H1 (cell line): Measurements from ENCODE around the gene KLHDC7B. TPM values are rescaled to one million over a fixed set of nuclear protein-coding genes. Genes with fewer than 3 reads are reported as not detected.

Experiments used
- CTCF ChIA-PET: fragments of 300-600 bp; sonication (Branson Sonifier 250); formaldehyde crosslinking; loops from one replicate; lab custom pipeline; 2021; ENCODE audit not compliant: partially characterized antibody; lab: Charles Lee
- POLR2A ChIA-PET: fragments of 300-600 bp; sonication (Branson Sonifier 250); formaldehyde crosslinking; loops from one replicate; lab custom pipeline; 2021; ENCODE audit warnings: inconsistent platforms; ENCODE audit not compliant: partially characterized antibody; lab: Charles Lee
- DNase-seq, 2 experiments: peaks; one replicate each; pipeline versions ENCODE4 v3.0.0 to v3.0.0-alpha.2; 2010 to 2022; ENCODE audit warnings: low spot score in 2 of 2, low read depth in 1 of 2, mixed read lengths in 1 of 2
- FAIRE-seq: peaks from 2 replicates; lab custom pipeline; 2011; peaks lifted over from hg19 to GRCh38; lab: Jason Lieb, UNC
- H2AFZ ChIP-seq: 2 replicates; pipeline ENCODE4 v1.8.1; 2012; ENCODE audit warnings: low read length, inconsistent platforms
- H2AK5ac ChIP-seq: 2 replicates; pipeline ENCODE4 v1.6.1; 2013; ENCODE audit warnings: low read depth, low read length
- H2BK120ac ChIP-seq: replicated peaks from 2 replicates; pipeline ENCODE3; 2013; ENCODE audit warnings: low read depth, low read length, inconsistent platforms
- H2BK12ac ChIP-seq: 2 replicates; pipeline ENCODE4 v1.6.1; 2013; ENCODE audit warnings: low read depth, low read length
- H2BK15ac ChIP-seq: 2 replicates; pipeline ENCODE4 v1.6.1; 2013; ENCODE audit warnings: low read length
- H2BK20ac ChIP-seq: 2 replicates; pipeline ENCODE4 v1.6.1; 2013; ENCODE audit warnings: low read length
- H2BK5ac ChIP-seq: 2 replicates; pipeline ENCODE4 v1.6.1; 2013; ENCODE audit warnings: low read depth, low read length
- H3K14ac ChIP-seq: 2 replicates; pipeline ENCODE4 v1.6.1; 2013; ENCODE audit warnings: inconsistent platforms; ENCODE audit not compliant: insufficient read length
- H3K18ac ChIP-seq: 2 replicates; pipeline ENCODE4 v1.6.1; 2013; ENCODE audit warnings: low read length; ENCODE audit errors: extremely low read depth
- H3K23ac ChIP-seq: 2 replicates; pipeline ENCODE4 v1.6.1; 2013; ENCODE audit warnings: inconsistent platforms; ENCODE audit not compliant: insufficient read length
- H3K23me2 ChIP-seq: 2 replicates; pipeline ENCODE4 v1.6.1; 2013; ENCODE audit warnings: low read depth, low read length
- H3K27ac ChIP-seq: 2 replicates; pipeline ENCODE4 v1.6.1; 2011; ENCODE audit warnings: low read depth, low read length, inconsistent platforms
- H3K27me3 ChIP-seq, 4 experiments: replicated peaks in 1 of 4; 1 replicate in 1 of 4; 2 replicates in 3 of 4; pipeline versions ENCODE4 v1.6.1 to v1.8.1; 2011 to 2013; ENCODE audit warnings: low read length in 3 of 4, mild to moderate bottlenecking in 3 of 4, inconsistent platforms in 2 of 4, mixed read lengths in 2 of 4, moderate library complexity in 1 of 4; ENCODE audit not compliant: control insufficient read depth in 3 of 4, insufficient read depth in 3 of 4; ENCODE audit errors: extremely low read depth in 1 of 4
- H3K36me3 ChIP-seq, 4 experiments: 2 replicates each; pipeline versions ENCODE4 v1.6.1 to v1.8.1; 2011 to 2013; ENCODE audit warnings: mild to moderate bottlenecking in 4 of 4, low read length in 3 of 4, moderate library complexity in 2 of 4, control low read depth in 1 of 4, inconsistent platforms in 1 of 4; ENCODE audit not compliant: insufficient read depth in 4 of 4, control insufficient read depth in 2 of 4
- H3K4ac ChIP-seq: replicated peaks from 2 replicates; pipeline ENCODE3; 2013; ENCODE audit warnings: low read length, low read depth, mixed read lengths, inconsistent platforms; ENCODE audit not compliant: insufficient read length
- H3K4me1 ChIP-seq, 4 experiments: replicated peaks in 1 of 4; 1 replicate in 1 of 4; 2 replicates in 3 of 4; pipeline versions ENCODE4 v1.6.1 to v1.8.1; 2011 to 2013; ENCODE audit warnings: low read length in 3 of 4, inconsistent platforms in 2 of 4, mixed read lengths in 1 of 4; ENCODE audit not compliant: insufficient read depth in 4 of 4, control insufficient read depth in 3 of 4
- H3K4me2 ChIP-seq, 2 experiments: 2 replicates each; pipeline versions ENCODE4 v1.6.1 to v1.8.1; 2011 to 2013; ENCODE audit warnings: low read depth in 2 of 2, low read length in 2 of 2, control low read depth in 1 of 2, inconsistent platforms in 1 of 2, mild to moderate bottlenecking in 1 of 2; ENCODE audit not compliant: insufficient read depth in 1 of 2
- H3K4me3 ChIP-seq, 4 experiments: fragments of 200-600, 300-600 bp in 1 of 4; sonication (generic), shearing (Covaris generic), sonication (Bioruptor Twin) in 1 of 4; 2 replicates each; pipeline versions ENCODE4 v1.5.1 to v1.8.1; 2011 to 2016; ENCODE audit warnings: low read length in 4 of 4, low read depth in 3 of 4, control low read depth in 2 of 4, inconsistent platforms in 2 of 4, mild to moderate bottlenecking in 2 of 4, mixed read lengths in 1 of 4, moderate library complexity in 1 of 4; ENCODE audit not compliant: insufficient read depth in 2 of 4; ENCODE audit errors: extremely low read depth in 1 of 4
- H3K56ac ChIP-seq: replicated peaks from 2 replicates; pipeline ENCODE3; 2013; ENCODE audit warnings: low read depth, mild to moderate bottlenecking, mixed read lengths, low read length, inconsistent platforms; ENCODE audit not compliant: insufficient read length
- H3K79me1 ChIP-seq: 2 replicates; pipeline ENCODE4 v1.6.1; 2013; ENCODE audit warnings: low read depth, low read length, control low read depth
- H3K79me2 ChIP-seq, 2 experiments: 2 replicates each; pipeline versions ENCODE4 v1.6.1 to v1.8.1; 2012 to 2013; ENCODE audit warnings: low read length in 2 of 2, mild to moderate bottlenecking in 2 of 2, inconsistent platforms in 1 of 2; ENCODE audit not compliant: insufficient read depth in 2 of 2, control insufficient read depth in 1 of 2
- H3K9ac ChIP-seq, 4 experiments: replicated peaks in 1 of 4; 1 replicate in 1 of 4; 2 replicates in 3 of 4; pipeline versions ENCODE4 v1.6.1 to v1.8.1; 2011 to 2013; ENCODE audit warnings: low read depth in 3 of 4, low read length in 3 of 4, control low read depth in 2 of 4, mild to moderate bottlenecking in 2 of 4, moderate library complexity in 2 of 4, inconsistent platforms in 1 of 4; ENCODE audit errors: extremely low read depth in 1 of 4
- H3K9me3 ChIP-seq, 2 experiments: 2 replicates each; pipeline versions ENCODE4 v1.6.1 to v1.8.1; 2012 to 2013; ENCODE audit warnings: mild to moderate bottlenecking in 2 of 2, moderate library complexity in 2 of 2, control low read depth in 1 of 2, inconsistent platforms in 1 of 2, low read depth in 1 of 2, low read length in 1 of 2, mixed read lengths in 1 of 2; ENCODE audit not compliant: insufficient read depth in 2 of 2
- H4K20me1 ChIP-seq, 2 experiments: replicated peaks in 1 of 2; 2 replicates each; pipeline versions ENCODE3 to v1.8.1; 2011 to 2013; ENCODE audit warnings: inconsistent platforms in 2 of 2, low read length in 2 of 2, mild to moderate bottlenecking in 1 of 2; ENCODE audit not compliant: insufficient read depth in 2 of 2, control insufficient read depth in 1 of 2
- H4K5ac ChIP-seq: 2 replicates; pipeline ENCODE4 v1.6.1; 2013; ENCODE audit warnings: low read length, low read depth, mixed read lengths, inconsistent platforms; ENCODE audit not compliant: insufficient read length
- H4K8ac ChIP-seq: 2 replicates; pipeline ENCODE4 v1.8.0; 2013; ENCODE audit warnings: mild to moderate bottlenecking, moderate library complexity, low read length, inconsistent platforms; ENCODE audit not compliant: insufficient read depth; ENCODE audit errors: extremely low read depth
- H4K91ac ChIP-seq: replicated peaks from 2 replicates; pipeline ENCODE3; 2013; ENCODE audit warnings: low read length, mixed read lengths, inconsistent platforms; ENCODE audit not compliant: insufficient read length
- EZH2 ChIP-seq: fragments of 200-600 bp; sonication (generic); IDR thresholded peaks from 2 replicates; pipeline ENCODE4 v1.7.1; 2012; ENCODE audit warnings: low read depth, mild to moderate bottlenecking, moderate library complexity, low read length, inconsistent platforms; ENCODE audit not compliant: severe bottlenecking
- GABPA ChIP-seq: IDR thresholded peaks from 2 replicates; pipeline ENCODE4 v1.6.1; 2011; ENCODE audit warnings: mild to moderate bottlenecking, low read length, moderate library complexity, borderline replicate concordance; ENCODE audit not compliant: insufficient read depth
- NRF1 ChIP-seq: IDR thresholded peaks from 2 replicates; pipeline ENCODE4 v1.6.1; 2011; ENCODE audit warnings: mild to moderate bottlenecking, low read depth, low read length, improper control_type of control experiment
- RBBP5 ChIP-seq: IDR thresholded peaks from 2 replicates; pipeline ENCODE4 v1.7.1; 2012; ENCODE audit warnings: low read depth, mild to moderate bottlenecking, inconsistent platforms, low read length, moderate library complexity, borderline replicate concordance
- USF2 ChIP-seq: IDR thresholded peaks from 2 replicates; pipeline ENCODE4 v1.6.1; 2011; ENCODE audit warnings: low read length, improper control_type of control experiment
- YY1 ChIP-seq: IDR thresholded peaks from 2 replicates; pipeline ENCODE4 v1.6.1; 2011; ENCODE audit warnings: low read depth, mild to moderate bottlenecking, low read length
- WGBS, 2 experiments: shearing (Covaris generic) in 1 of 2; methylation state at CpG; one replicate each; pipeline versions ENCODE4 v1.1.6 to v1.1.7; 2013 to 2015; ENCODE audit warnings: low lambda C conversion rate in 2 of 2, mixed read lengths in 2 of 2, inconsistent platforms in 1 of 2, low coverage in 1 of 2, missing lambda C conversion rate in 1 of 2; ENCODE audit not compliant: insufficient replicate concordance in 2 of 2, insufficient coverage in 1 of 2, insufficient read length in 1 of 2; ENCODE audit errors: extremely low coverage in 1 of 2, missing lambda C conversion rate in 1 of 2; 5-methylcytosine and 5-hydroxymethylcytosine counted together
- polyA plus RNA-seq, 7 experiments: library from polyadenylated mRNA; depleted of rRNA in 3 of 7; stranded (reverse) in 5 of 7; unstranded in 2 of 7; fragments of >200 nt in 5 of 7; fragments of 200-250 nt in 2 of 7; gene quantifications; 1 replicate in 5 of 7; 2 replicates in 1 of 7; 4 replicates in 1 of 7; pipeline versions ENCODE4 v1.2.1 to v1.2.3, GENCODE V29; 2011 to 2013; ENCODE audit warnings: missing spikeins in 2 of 7, mixed read lengths in 2 of 7
- total RNA-seq: library from RNA; stranded (reverse); fragmentation: NEBNext Ultra II Directional; extraction: Animal tissue kit (Norgen Biotek cat#: 25700); gene quantifications from 2 replicates; pipeline ENCODE4 v1.2.1, GENCODE V29; 2021

The KLHDC7B gene
- total and polyA plus RNA-seq, 2 of the 8 experiments (the other 6 are each of a cell fraction or from before 2014, with no cell fraction given), result not detected

- H2BK12ac ChIP-seq, result no peak overlapping the region
- no peak overlapping the region for H2BK20ac ChIP-seq
- no peak overlapping the region for H3K18ac ChIP-seq
- H3K36me3 ChIP-seq, result no peaks in the 10 kb centered on the region
- FAIRE-seq (no peak), DNase-seq (no peak)
- H3K56ac ChIP-seq, result no peak overlapping the region
- H2AFZ ChIP-seq, result no peak overlapping the region
- CTCF ChIA-PET, result interaction anchor here (0.6 to 6.6 kb wide), 4 partner anchors 15 to 1024 kb away, joined by 3 to 36 read pairs (median 3); partner anchors contain the start of gene SCO2
- H2AK5ac ChIP-seq, result no peak overlapping the region
- H3K4me2 ChIP-seq, result no peak overlapping the region
- no peak overlapping the region for H4K8ac ChIP-seq
- H2BK120ac ChIP-seq, result no peak overlapping the region
- H3K79me1 ChIP-seq, result no peaks in the 10 kb centered on the region
- H3K9ac ChIP-seq, result no peak overlapping the region
- 78% methylated on average over 10 of the region's 10 CpGs; no CpG with 5 or more reads in 1 of the 2 experiments for WGBS, 2 experiments
- H3K79me2 ChIP-seq, result no peaks in the 10 kb centered on the region
- H2BK15ac ChIP-seq, result no peak overlapping the region
- no peak overlapping the region for H3K14ac ChIP-seq
- no peaks in the 10 kb centered on the region for H3K9me3 ChIP-seq
- H3K4ac ChIP-seq, result no peak overlapping the region
- no peak overlapping the region for H3K27ac ChIP-seq
- no peaks in the 10 kb centered on the region for H3K23me2 ChIP-seq
- POLR2A ChIA-PET, result interaction anchor here (1.2 kb wide), 1 partner anchor 12 kb away, joined by 3 read pairs; no protein-coding TSS in a partner anchor
- H3K4me3 ChIP-seq, result no peak overlapping the region
- H4K91ac ChIP-seq, result no peak overlapping the region
- peaks cover 0 to 2% (median 0%) of the 10 kb centered on the region in 4 experiments; a peak in 1 of 7 replicates for H3K4me1 ChIP-seq
- no peak overlapping the region for H3K23ac ChIP-seq
- no peaks in the 10 kb centered on the region for H4K20me1 ChIP-seq
- peaks cover 0 to 10% (median 6%) of the 10 kb centered on the region in 4 experiments; a peak in 5 of 7 replicates for H3K27me3 ChIP-seq
- TF ChIP-seq GABPA (no peak), EZH2 (no peak), RBBP5 (no peak), USF2 (no peak), NRF1 (no peak), YY1 (no peak)
- TF ChIP-seq, all 59 proteins: peak for 0
- Histone ChIP-seq H2BK5ac (no peak overlapping the region), H4K5ac (no peak overlapping the region)
Observed at GRCh38 chr22:50540381-50540780, 5.3 kb upstream of the KLHDC7B start.
